NCI-H1105 (cell line): ENCODE measurements around the gene C4orf50.
"Not testable (repeated sequence)": the region's sequence is repeated elsewhere in the genome, so short reads cannot be mapped to it uniquely, and the experiment has no call there.

Source experiments
- DNase-seq: peaks from one replicate; lab custom pipeline; 2025; lab: John Stamatoyannopoulos, UW

Gene C4orf50

GRCh38 chr4:5969336-5969735 lies 48.9 kb downstream of the C4orf50 start:
- no peak for DNase-seq

- no peak for DNase-seq
These were observed 50.0 kb downstream of the C4orf50 start for GRCh38 chr4:5968246-5968645.

- no peak for DNase-seq
These were observed 50.4 kb downstream of the C4orf50 start for GRCh38 chr4:5967783-5968182.

GRCh38 chr4:5965225-5965624 lies 53.0 kb downstream of the C4orf50 start:
- DNase-seq = no peak

DNA sequence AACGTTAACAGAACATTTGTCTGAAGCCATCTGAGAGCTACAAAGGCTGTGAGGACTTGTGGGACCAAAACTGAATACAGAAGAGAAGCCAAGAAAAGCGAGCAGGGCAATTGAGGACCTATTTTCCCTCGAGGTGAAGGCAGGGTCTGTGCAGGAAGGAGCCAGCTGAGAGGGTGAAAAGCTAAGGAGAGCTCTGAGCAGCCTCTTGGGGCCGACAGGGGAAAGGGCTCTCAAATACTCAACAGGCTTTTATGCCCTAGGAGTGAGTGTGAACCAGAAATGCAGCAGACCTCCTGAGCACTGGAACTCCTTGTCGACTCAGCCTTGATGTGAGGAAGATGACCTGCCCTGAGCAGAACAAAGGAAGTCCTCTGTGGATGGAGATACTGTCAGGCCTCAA lies 54.2 kb downstream of the C4orf50 start:
- no peak for DNase-seq

DNA sequence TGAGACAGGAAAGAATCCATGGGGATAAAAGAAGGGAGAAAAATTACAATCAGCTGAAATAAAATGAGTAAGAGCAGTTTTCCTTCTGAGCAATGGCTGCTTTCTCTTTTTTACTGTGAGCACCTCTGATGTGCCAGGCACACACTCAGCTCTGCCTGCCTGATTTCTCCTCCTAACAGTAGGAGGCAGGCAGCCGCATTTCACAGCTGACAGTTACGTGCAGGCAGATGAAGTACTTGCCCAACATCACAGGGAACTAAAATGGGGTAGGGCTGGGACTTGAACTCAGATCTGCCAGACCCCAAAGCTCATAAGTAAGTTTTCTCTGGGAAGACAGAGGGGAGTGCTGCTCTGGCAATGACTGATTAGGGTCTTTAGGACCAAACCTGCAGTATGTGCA lies 54.6 kb downstream of the C4orf50 start:
- no peak for DNase-seq

- no peak for DNase-seq
These were observed 55.8 kb downstream of the C4orf50 start for GRCh38 chr4:5962416-5962815.

GRCh38 chr4:5960252-5960880 lies 57.9 kb downstream of the C4orf50 start:
- no peak for DNase-seq

DNA sequence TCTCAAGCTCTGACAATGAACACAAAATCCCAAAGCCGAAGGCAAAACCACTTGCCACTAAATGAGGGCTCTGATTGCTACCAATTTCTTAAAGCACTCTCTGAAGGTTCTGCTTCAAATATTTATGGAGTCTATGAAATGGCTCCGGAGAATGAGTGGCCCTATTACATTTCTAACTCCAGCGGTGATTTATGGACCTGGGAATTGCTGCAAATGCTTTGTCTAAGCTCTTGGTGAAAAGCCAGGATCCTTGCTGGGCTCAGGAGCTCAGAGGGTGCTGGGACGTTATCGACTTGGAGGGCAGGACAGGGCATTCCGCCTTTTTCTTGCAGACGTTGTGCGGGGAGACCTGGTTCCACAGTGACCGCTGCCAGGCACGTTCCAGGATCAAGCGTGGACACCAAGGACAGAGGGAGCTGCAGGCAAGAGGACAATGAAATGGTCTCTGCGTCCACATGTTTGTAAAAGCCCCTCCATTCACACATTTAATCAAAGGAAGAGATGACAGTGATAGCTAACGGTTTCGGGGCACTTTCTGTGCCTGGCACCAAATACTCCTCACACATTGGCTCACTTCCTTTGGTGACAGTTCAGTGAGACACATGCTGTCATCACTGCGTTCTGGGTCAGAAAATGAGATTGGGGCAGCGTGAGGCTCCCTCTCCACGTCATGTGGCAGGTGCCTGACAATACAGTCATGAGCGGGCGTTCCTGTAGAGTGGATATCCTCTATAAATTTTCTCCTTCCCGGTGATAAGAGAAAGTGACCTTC lies 58.8 kb downstream of the C4orf50 start:
- DNase-seq = no peak

GRCh38 chr4:5958199-5958735 lies 60.0 kb downstream of the C4orf50 start:
- DNase-seq = no peak

GRCh38 chr4:5957076-5957475 lies 61.2 kb downstream of the C4orf50 start:
- no peak for DNase-seq

GRCh38 chr4:5956285-5957021 lies 61.8 kb downstream of the C4orf50 start:
- DNase-seq = peak; percentile 39

DNA sequence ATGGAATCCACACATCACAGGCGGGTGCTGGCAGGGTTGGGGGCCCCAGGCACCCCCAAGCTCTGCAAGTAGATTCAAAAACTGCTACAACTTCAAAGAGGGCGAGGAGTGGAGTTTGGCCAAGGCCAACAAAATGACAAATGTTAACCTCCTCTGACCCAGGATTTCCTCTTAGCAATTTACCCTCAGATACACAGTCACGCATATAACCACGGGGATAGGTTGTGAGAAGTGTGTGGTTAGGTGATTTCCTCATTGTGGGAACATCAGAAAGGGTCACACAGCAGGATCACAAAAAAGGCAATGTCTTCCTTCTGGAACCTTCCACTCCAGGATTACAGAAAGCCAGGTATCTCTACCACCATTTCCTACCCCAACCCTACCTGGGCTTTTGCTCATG lies 62.4 kb downstream of the C4orf50 start:
- DNase-seq = no peak

GRCh38 chr4:5955201-5955821 lies 62.9 kb downstream of the C4orf50 start:
- no peak for DNase-seq

- DNase-seq = no peak
These were observed 64.0 kb downstream of the C4orf50 start for GRCh38 chr4:5954056-5954760.

- no peak for DNase-seq
These were observed 65.0 kb downstream of the C4orf50 start for GRCh38 chr4:5952975-5953951.

GRCh38 chr4:5952286-5952974 lies 65.8 kb downstream of the C4orf50 start:
- no peak for DNase-seq

- not testable (repeated sequence) for DNase-seq
These were observed 71.6 kb downstream of the C4orf50 start for GRCh38 chr4:5946653-5947052.

DNA sequence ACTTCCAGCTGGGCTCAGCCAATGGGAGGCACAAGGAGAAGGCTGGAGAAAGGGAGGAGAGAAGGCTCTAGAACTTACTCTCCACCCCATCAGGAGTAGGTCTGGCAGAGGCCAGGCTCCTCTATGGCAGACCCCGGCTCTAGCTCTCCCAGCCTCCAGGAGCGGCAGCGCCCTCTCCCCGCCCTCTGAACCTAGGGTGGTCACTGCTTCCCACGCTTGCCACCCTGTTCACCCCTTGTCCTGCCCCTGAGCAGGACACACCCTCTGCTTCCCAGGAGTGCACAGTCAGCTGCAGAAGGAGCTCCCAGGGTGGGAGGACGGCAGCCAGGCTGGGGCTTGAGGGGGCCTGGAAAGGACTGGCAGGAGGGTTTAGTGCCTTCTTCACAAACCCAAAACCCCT lies 72.3 kb downstream of the C4orf50 start:
- no peak for DNase-seq

- no peak for DNase-seq
These were observed 73.1 kb downstream of the C4orf50 start for GRCh38 chr4:5945171-5945570.
